Activated CD8-positive, alpha-beta memory T cell treated with anti-CD3 and anti-CD28 coated beads for 4 hours (primary cell): ENCODE results near the gene TWF1.
"Not testable (repeated sequence)": the region's sequence is repeated elsewhere in the genome, so short reads cannot be mapped to it uniquely, and the experiment has no call there.

Experiments used
- DNase-seq, 2 donors: peaks; one replicate each; pipeline ENCODE4 v3.0.0-alpha.2; 2020; ENCODE audit warnings: low read depth in 2 of 2

The TWF1 gene

DNA sequence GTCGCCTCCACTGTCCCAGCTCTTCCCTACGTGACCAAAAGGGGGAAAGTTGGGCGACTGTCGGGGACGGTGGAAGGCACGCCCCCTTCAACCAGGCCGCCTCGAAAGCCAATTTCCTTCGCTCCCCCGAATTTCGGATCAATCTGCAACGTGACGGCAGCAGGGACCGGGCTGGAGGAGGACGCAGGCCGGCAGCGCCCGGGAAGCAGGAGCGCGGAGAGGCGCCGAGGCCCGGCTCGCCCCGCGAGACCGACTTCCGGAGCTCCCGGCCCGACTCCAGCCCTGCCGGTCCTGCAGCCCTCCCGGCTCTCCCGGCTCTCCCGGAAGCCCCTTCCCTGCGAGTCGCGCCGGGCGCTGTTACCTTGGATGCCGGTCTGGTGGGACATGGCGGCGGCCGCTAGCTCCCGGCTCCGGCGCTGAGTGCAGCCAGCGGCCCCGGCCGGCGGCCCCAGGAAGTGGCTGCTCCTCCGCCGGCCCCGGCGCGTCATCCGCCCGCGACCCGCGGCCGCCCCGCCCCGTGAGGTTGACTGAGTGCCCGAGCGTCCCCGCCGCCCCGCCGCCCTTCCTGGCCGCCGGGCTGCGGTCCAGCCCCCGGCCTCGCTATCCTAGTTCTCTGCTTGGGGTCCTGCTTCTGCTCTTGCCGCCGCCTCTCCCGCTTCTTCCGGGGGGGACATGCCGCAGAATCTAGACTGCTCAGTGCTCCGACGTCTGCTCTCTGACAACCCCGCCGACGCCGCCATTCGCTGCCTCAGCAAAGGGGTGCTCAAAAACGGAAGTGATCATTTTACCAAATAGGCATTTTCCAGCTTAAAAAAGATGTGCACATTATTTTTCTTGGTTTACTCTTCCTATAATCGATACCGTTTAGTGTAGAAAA is at the start of gene TWF1:
TWF1 (minus strand) TSS at position 458 of the 877 bp plus-strand sequence; CDS start at position 386, 72 bp downstream.
- peak; percentile 66 to 67 for DNase-seq

DNA sequence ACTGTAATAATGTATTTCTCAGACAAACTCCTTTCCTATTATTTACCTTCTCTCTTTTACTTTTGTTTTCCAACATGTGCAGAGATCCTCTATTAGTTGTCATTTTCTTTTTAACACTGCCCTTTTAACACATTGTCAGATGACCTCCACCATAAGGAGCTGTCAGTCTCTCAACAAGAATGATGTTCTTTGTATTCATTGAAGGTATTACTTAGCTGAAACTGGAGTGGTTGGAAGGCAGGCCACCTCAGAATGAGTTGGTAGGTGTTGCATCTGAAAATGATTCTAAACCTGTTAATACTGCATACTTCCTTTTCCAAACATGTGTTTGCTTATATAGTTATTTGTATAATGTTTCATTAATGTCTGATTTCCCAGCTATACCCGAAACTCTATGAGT is 46.6 kb upstream of the TWF1 start:
- DNase-seq, result no peak

DNA sequence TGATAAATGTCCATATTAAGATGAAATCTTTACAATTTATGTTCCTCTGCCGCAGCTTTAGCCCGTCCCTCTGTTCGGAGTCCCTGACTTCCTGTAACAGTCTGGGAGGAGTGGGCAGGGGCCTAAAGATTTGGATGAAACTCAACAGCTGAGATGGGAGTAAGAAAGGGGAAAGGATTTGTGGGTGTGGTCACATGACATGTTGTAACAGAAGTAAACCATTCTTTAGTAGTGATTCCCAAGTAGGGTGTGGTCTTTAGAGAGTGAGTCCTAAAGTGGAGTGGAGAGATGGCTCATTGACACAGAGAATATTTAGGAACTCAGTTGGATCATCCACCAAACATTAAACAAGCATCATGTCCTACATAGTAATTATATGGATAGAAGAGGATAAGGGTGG is 42.7 kb upstream of the TWF1 start:
- no peak for DNase-seq

DNA sequence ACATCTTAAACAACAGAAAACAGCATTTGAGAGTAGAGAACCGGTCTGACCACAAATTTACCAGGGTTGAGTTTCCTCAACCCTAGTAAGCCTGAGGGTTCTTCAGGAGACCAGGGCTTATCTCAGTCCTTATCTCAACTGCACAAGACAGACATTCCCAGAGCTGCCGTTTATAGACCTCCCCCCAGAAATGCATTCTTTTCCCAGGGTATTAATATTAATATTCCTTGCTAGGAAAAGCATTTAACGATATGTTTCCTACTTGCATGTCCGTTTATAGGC is 42.0 kb upstream of the TWF1 start:
- DNase-seq, result no peak

DNA sequence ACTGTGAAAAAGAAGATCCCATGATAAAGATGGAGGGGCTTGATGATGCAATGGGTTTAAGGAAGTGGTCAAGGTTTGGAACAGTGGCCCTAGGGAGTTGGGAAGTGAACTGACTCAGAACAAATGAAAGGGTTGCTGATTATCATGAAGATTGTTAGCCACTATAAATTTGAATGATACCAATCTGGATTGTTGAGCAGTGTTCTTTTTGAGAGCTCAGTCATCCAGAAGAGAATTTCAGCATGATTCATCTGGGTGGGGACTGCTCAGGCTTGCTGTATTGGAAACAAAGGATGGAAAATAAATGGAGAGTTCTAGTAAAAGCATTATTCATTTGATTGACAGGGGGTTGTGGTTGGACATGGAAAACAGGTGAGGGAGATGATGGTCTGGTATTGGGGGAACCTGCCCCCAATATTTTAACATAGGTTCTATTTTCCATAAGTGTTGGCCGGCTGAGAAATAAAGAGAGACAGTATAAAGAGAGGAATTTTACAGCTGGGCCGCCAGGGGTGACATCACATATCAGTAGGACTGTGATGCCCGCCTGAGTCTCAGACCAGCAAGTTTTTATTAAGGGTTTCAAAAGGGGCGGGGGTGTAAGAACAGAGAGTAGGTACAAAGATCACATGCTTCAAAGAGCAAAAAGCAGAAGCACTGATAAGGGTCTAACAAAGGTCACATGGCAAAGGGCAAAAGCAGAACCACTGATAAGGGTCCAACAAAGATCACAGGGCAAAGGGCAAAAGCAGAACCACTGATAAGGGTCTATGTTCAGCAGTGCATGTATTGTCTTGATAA is 41.5 kb upstream of the TWF1 start:
- DNase-seq, result not testable (repeated sequence)

DNA sequence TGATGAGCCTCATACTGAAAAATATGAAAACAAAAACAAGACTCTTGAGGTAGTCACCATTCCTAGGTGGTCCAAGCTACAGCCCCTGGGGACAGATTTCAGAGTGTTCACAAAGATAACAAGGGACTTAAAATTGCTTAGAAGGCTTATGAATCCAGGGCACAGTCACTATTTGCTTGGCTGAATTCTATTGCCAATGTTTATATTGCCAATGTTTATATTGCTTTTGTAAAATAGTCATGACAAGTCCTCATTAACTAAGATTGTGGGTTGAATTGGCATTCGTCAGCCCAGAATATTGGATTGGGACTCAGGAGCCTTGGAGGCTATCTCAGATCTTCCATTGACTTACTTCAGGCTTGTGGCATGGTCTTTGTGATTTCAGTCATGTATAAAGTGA is 36.1 kb upstream of the TWF1 start:
- DNase-seq, result no peak

DNA sequence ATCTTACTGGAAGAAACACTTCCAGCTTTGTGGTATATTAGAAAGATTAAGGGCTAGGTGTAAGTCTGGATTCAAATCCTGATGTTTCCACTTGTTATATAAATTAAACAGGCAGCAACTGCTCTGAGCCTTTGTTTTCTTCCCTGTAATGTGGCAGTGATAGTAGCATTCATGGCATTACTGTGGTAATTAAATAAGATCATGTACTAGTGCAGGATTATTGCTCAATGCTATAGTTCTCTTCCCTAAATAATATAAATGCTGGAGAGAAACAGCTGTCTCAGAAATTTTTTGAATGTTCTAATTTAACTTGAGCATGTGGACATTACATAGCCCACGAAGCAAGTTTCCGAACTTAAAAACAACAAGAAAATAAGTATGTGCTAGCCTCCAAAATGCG is 35.1 kb upstream of the TWF1 start:
- no peak for DNase-seq

DNA sequence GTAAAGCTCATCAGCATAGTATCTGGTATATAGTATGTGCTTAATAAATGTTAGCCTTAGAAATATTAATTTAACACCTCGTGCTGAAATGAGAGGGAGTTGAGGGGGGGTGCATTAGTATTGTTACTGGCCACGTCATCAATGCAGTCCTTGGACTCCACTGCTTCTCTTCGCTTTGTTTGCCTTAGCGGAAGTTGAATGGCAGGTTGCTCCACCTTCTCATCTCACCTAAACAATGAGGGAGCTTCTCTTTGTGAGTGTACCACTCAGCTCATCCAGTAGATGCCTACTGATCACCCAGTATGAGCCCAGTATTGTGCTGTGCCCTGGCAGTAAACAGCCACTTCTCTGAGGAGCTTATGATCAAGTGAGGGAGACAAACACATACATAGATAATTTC is 34.2 kb upstream of the TWF1 start:
- no peak for DNase-seq

DNA sequence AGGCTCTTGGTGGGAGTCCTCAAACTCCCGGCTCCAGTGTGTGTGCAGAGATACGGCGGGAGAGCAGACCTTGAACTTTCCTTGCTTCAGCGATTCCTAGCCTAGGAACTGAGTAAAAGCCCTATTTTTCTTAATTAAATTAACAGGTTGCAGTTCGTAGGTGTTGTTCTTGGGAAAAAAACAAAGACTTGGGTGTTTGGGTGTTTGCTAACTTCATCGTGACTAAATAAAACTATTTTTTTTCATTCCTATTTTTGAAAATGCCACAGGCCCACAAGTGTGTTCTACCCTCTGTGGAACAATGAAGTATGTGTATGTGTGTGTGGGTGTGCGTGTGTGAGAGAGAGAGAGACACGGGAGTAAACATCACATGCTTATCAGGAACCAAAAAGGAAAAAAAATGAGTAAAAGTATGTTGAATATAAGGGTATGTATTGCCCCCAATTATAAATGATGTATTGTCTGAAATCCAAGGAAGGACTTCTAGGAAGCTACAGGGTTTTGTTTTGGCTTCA is 30.4 kb upstream of the TWF1 start:
- no peak for DNase-seq

DNA sequence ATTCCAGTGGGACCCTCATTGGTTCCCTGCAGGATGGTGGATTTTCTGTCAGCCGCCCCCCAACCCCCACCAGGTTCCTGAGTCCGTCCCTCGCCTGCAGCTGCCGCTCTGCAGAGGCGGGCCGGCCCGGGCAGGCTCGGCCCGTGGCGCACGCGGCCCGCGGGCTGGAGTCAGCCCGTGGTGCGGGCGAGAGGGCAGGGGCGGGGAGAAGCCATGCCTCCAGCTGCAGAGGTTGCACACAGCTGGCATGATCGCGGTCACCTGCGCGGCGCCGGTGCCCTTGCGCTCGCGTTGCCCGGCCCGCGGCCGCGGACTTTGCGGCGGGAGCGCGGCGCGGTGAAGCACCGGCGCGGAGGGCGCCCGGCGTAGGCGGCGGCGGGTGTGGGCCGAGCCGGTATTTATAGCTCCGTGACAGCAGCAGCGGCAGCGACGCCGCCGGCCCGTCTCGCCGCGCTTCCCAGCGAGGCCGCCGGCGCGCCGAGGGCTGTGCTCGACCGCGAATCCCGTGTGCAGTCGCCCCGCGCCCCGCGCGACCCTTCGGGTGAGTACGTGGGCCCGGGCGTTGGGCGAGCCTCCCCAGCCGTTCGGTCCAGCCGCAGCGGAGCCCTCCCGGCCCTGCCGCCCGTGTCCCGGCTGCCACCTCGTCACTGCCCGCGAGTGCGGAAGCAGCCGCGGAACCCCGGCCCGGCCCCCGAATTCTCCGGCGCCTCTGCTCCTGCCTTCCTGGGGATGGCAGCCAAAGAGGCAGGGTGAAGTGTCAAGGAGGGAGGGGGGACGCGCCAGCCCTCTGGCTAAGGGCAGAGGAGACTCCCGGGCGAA is 29.7 kb upstream of the TWF1 start, which contains the start of gene TMEM117:
TMEM117 (plus strand) TSS at position 426 of the 819 bp plus-strand sequence.
- DNase-seq, result peak; percentile 20 to 26

DNA sequence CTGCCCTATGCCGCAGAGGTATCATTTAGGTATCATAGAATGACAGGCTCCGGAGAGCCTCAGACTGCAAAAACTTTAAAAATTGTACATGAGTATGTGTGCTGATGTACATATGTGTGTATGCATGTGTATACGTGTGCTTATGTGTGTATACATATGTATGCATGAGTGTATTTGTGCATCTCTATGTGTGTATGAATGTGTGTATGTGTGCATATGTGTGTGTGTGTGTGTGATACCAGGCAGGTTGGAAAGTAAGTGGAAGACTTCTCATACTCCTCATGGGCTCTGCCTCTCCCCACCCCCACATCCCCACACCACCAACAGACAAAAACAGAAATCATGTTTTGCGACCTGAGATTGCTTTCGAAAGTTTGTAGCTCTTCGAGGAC is 29.1 kb upstream of the TWF1 start:
- no peak for DNase-seq

DNA sequence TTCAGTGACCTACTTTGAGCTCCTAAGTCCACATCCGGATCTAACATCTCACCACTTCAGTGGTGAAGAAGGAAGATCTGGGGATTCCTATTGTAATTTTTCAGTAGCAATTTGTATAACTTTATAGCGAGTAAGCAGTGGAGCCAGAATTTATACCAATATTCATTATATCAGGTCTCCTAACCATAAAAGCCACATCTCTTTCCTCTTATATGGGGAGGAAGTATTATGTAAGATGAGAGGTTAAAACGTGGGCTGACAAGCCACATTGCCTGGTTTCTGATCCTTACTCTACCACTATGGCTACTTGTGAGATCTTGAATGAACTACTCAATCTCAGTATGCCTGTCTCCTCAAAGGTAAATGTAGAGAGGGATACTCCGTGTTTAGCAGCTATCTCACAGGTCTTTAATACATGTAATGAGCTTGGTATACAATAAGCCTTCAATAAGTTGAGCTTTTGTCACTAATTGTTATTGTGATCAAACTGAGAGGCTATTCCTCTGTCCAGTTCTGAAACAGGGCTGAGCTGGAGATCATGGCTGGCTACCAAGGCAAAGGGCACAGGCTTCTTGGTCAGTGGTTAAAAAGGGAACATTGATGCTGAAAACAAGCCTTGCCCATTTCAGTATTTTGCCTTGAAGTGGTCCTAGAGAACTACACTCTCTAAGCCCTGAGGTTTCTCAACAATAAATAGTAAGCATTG is 26.5 kb upstream of the TWF1 start:
- DNase-seq, result no peak

DNA sequence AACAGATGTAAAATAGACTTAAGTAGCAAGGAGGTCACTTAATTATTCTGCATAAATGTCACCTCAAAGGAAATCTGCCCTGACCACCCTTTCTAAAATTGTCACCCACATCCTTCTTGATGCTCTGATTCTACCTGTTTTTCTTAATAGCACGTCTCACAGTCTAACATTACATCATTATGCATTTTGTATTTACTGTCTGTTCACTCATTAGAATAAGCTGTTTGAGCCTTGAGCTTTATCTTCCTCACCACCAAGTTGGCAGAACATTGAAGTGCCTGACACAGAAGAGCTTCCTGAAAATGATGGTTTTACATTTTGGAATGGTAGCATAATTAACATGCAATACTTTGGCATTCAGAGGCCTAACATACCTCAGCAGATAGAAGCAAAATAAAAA is 21.0 kb upstream of the TWF1 start:
- no peak for DNase-seq

DNA sequence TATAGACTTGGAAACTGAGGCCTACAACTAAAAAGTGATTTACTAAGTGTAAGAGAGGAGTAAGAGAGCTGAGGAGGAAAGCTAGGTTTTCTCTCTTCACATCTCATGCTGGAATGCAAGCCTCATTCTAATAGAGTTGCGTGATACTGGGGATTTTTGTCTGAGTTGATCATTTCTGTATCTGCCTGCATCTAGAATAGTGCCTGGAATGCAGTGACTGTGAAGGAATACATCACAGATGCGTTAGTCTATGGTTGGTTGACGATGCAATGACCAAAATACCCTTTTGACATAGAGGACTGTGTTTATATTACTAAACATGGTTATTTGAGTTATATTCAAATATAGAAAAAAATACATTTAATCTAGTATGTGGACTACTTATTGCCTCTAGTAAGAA is 20.6 kb upstream of the TWF1 start:
- no peak for DNase-seq

DNA sequence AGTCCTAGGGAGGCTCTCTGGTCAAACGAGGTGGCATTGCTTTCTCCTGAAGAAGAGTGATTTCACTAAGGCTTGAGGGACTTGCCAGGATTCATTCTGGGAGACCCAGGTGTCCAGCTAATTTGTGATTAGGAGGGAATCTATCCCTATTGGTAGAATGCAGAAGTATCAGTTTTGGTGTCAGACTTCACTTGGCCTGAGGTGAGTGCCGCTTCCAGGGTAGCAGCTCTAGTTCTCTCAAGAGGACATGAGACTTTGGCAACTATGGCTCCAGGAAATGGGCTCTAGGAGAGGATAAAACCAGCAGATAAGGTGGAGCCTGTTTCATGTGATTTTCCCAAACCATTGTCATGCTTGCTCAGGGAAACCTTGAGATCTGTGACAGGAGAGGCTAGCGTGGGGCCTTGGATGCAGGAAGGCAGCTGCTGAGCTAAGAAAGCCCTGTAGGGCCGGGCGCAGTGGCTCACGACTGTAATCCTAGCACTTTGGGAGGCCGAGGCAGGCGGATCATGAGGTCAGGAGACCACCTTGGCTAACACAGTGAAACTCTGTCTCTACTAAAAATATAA is 18.2 kb upstream of the TWF1 start:
- DNase-seq, result no peak

DNA sequence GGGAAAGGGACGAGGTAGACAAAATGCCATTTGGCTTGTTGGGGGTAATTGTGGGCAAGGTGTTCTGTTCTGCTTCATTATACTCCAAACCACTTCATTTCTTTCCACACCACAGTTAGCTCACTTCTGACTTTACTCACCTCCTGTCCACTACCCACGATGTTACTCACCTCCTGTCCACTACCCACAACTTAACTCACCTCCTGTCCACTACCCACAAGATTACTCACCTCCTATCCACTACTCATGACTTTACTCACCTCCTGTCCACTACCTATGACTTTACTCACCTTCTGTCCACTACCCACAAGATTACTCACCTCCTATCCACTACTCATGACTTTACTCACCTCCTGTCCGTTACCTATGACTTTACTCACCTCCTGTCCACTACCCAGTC is 10.1 kb upstream of the TWF1 start:
- no peak for DNase-seq

DNA sequence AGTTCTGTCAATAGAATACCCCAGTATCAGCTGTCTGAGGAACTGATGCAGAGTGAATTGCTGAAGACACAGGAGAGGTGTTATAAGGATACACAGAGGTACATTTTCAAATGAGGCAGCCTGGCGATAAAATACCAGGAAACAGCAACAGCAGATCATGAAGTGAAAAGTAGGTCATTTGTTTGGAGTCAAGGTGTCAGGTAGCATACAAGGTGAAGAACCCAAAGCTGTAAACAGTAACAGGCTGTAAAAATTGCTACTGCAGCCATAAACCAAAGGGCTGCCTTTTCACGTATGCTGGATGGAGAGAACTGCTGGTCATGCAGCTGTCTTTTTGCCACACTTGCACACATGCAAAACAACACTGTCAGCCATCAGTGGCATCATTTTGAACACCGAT is 9.3 kb upstream of the TWF1 start:
- no peak for DNase-seq

DNA sequence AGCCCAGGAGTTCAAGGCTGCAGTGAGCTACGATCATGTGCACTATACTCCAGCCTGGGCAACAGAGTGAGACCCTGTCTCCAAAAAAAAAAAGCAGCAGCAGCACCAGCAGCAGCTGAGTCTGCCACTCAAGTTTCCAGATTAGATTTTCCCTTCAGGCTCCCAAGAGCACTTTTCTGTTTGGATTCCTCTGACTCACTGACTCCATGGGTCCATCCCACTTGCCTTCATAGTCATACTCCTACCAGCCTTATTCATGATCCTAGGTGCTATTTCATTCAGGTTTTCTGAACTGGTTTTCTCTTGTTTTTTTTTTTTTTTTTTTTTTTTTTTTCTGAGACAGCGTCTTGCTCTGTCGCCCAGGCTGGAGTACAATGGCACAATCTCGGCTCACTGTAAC is 6.8 kb upstream of the TWF1 start:
- DNase-seq, result no peak

DNA sequence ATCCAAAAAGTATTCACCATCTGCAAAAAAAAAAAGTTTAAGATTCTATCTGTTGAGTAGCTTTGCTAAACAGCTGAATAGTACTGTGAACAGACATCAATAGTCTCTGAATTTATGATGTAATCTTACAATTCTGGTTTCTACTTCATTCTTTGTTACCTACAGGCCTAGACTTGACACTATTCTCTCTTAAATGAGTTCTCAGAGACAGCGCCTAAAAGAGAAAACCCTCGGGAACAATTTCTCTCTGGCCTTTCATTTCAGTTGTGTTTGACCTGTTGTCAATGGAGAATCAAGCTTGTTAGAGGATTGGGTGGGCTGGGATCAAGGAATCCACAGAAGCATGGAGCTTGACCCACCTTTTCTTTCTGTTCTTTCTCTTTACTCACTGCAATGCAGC is 5.9 kb upstream of the TWF1 start:
- no peak for DNase-seq

DNA sequence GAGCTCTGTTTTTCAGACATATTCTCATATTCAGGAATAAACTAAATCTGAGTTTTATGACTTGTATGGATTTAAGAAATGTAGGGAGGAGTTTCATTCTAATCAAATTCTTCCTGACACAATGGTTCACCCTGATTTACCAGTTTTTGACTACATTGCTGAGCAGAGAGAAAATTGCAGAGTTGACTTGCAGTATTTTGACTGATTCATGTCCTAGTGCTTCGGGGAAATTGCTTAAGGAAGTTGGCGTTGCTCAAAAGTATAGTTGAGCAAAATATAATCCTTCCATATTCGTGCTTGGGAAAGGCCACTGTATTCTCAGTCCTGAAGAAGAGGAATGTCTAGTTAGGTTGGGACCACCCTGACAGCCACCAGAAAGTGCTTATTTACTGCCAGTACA is 1.3 kb upstream of the TWF1 start:
- DNase-seq, result no peak

DNA sequence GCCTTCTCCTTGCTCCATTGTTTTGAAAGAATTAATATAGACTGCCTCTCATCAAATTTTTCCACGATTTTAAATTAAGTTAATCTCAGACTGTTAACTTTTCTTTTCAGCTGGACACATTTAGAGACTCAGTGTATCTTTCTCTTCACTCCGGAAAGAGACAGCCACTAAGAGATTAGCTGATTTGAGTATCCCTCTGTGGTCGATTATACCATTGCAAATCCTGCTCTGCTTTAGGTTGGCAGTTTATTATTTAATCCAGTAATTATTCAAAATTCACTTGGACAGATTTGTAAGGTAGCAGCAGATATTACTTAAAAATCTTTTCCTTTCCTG is 588 bp upstream of the TWF1 start:
- DNase-seq, result no peak
